NK-92 (cell line): ENCODE measurements around the gene CGB1.
"Not testable (repeated sequence)": the region's sequence is repeated elsewhere in the genome, so short reads cannot be mapped to it uniquely, and the experiment has no call there.

Source experiments
- DNase-seq: peaks from one replicate; lab custom pipeline; 2025; ENCODE audit not compliant: unreplicated experiment; lab: John Stamatoyannopoulos, UW

CGB1 gene

DNA sequence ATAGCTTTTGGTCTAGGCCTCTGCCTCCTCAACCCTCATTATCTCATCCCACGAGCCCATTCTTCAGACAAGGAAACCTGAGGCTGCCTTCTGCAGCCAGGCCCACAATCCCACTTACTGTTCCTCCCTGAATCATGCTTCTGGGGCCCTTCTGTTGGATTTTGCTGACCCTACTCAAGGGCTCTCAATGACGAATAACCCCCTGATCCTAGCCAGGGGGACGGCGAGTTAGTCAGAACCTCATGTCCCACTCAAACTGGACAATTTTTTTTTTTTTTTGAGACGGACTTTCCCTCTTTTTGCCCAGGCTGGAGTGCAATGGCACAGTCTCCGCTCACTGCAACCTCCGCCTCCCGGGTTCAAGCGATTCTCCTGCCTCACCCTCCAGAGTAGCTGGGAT is 14.6 kb downstream of the CGB1 start:
- DNase-seq = no peak

DNA sequence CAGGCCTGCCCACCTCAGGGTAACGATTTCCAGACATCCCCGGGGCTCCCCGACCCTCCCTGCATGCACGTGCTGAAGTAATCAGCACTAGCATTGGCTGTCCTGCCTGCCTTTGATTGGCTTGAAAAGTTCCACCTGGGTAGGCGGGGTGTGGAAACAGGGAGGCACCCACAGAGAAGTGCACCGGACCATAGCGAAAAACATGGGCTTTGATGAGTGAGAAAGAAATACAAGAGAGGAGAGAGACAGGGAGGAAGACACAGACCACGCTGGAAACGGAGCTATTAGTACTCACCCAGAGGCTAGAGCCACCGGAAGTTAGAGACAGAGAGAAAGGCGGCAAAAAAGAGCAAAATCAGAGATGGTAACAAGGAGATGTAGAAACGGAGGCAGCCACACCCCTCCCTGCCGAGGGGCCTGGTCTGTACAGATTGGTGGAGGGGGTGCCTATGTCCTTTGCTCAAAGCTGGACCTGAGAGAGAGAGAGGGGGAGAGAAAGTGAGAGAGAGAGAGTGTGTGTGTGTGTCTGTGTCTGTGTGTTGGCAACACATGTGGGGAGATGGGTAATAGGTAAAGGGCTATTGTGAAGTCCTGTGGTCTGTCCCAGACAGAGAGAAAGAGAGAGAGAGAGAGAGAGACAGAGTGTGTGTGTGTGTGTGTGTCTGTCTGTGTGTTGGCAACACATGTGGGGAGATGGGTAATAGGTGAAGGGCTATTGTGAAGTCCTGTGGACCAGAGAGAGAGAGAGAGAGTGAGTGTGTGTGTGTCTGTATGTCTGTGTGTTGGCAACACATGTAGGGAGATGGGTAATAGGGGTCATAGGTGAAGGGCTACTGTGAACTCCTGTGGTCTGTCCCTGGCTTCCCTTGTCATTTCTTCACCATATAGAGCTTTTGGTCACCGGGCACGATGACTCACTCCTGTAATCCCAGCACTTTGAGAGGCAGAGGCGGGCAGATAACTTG is 15.5 kb downstream of the CGB1 start:
- no peak for DNase-seq

DNA sequence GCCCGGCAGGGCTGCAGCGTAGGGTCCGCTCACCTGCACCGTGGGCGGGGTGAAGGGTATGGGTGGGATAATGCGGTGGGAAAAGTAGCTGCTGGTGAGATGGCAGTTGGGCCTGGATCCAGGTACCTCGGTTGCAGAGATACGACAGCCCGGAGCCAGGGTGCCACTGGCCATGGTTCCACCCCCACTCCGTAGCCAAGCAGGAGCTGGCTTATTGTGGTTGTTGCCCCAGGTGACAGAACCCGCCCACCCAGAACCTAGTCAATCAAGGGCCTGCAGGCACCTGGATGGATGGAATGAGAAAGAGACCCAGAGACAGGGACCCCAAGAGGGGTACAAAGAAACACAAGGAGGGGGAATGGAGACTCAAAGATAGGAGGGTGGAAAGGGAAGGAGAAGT is 16.4 kb downstream of the CGB1 start:
- DNase-seq = no peak

DNA sequence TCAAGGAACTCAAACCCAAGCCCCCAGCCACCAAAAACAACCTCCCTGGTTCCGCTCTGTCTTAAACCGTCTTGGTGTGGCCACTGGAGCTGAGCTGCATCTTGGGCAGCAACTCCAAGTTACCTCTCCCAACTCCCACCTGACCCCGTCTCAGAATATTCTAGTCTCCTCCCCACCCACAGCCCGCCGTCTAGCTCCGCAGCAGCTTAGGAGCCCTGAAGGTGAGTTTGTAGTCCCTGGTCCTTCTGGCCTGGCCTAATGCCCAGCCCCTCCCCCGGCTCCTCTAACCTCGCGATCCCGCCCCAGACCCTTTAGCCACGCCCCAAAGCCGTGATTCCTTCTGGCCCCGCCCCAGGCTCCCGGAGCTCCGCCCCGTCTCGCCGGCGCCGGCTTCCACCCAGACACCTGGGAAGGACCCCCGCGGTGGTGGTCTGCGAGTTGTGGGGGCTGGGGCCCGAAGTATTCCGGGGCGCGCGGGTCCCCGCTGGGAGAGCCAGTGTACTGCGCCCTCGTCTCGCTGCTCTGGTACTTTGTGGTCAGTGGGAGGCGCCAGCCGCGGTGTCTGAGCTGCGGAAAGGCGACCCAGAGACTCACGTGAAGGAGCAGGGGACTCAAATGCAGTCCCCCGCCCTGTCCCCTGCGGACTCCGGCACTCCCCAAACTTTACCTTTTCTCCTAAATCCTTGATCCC is 17.3 kb downstream of the CGB1 start:
- no peak for DNase-seq

DNA sequence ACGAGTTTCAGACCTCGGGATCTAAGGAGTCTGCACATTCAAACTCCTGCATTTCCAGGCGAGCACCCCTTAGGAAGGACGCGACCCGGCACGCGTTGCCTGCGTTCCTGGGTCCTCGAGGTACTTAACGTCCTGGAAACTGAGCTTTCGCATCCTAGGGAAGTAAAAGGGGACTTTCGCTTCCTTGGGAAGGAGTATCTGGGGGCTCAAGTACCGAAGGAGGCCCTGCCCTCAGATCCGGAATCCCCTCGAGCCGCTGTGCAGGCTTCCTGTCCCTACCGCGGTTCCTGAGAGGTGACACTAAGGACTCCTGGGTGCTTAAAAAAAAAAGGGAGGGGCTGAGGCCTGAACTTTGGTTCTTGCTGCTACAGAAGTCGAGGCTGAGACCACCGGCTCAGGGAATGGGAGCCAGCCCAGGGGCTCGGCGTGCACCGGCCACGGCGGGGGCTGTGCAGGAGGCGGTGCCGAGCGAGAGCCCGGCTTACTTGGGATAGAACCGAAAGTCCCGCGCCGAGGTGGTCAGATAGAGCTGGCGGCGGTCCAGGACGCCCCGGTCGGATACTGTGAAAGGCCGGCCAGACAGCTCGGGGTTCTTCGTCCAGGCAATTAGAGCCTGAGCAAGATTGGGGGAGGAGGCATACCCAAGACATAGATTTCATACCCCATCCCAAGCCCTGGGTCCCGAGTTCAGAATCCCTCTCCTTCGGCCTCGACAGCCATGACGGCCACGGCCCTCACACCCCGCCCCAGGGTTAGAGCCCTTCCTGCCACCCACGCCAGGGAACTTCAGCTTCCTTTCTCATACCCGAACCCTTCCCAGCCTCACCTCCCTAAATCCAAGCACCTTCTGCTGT is 18.1 kb downstream of the CGB1 start:
- not testable (repeated sequence) for DNase-seq

DNA sequence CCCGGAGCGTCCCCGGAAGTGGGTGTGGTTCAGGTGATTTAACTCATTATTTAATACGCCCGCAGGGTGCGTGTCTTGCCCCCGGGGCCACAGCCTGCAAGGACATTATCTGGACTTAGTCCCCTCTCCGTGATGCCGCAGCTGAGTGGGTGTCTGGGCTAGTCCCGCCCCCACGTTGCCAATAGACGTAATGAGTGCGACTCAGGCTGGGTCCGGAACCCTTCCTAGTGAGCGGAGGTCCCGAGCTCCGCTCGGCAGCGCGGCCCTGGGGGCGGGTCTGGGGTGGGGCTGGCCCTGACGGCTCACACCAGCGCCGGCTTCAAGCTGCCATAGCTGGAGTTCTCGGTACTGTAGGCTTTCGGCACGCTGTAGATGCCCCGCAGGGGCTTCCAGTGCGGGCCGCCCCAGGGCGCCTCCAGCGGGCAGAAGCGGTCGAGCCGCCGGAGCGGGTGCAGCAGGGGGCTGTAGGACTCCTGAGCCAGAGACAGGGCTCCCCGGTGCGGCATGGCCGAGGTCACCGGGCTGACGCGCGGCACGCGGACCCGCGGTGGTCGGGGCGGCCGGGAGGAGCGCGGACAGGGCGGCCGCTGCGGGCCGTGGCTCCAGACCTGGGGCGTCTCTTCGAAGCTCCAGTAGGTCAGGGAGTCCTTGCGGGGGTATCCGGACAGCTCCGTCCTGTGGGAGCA is 18.9 kb downstream of the CGB1 start:
- DNase-seq = no peak

DNA sequence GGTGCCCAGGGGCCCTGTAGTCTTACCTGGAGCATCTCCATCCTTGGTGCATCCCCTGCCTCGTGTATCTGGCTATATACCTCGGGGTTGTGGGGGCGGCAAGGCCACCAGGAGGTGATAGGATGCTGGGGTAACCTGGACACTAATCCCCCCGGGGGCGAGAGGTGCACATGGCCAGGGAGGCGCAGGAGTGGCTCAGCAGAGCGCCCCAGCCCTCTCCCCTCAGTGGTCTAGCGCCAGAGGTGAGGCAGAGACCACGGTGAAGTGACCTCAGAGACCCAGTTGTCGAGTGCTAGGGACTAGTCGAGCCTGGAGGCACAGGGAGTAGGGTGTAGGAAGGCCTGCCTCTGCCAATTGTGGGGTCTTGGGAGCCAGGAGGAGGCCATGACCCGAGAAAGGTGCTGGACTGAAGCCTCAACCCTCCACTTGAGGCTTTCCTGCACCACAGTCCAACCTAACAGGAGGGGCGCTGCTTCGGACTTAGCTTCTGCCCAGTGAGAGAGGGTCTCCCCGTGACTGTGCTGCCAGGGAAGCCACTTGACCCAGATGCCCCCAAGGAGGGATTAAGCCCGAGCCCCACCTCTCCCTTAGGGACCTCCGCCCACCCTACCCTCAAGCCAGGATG is 19.5 kb downstream of the CGB1 start, which contains the start of gene LHB:
TSS of gene LHB (minus strand) at position 51 of the 625 bp plus-strand sequence. CDS start at position 41, 10 bp downstream.
- DNase-seq = no peak

DNA sequence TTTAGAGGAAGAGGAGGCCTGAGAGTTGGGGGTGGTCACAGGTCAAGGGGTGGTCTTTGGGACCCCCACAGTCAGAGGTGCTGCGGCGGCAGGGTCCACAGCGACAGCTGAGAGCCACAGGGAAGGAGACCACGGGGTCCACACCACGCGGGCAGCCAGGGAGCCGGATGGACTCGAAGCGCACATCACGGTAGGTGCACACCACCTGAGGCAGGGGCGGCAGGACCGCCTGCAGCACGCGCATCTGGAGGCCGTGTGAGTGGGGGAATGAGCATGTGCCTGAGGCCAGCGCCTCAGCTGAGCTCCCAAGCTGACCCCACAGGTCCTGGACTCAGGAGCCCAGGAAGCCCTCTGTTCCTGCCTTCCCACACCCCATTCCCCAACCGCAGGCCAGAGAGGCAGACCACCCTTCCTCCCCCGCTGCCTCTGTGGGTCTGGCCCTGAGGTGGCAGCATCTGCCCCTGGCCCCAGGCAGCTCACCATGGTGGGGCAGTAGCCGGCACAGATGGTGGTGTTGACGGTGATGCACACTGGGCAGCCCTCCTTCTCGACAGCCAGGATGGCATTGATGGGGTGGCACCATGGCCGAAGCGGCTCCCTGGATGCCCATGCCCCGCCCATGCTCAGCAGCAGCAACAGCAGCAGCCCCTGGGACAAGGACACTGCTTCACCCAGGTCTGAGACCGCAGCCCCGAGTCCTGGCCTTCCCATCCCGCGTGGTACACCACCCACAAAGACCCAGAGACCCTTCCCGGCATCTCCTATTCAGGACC is 20.4 kb downstream of the CGB1 start:
- no peak for DNase-seq

DNA sequence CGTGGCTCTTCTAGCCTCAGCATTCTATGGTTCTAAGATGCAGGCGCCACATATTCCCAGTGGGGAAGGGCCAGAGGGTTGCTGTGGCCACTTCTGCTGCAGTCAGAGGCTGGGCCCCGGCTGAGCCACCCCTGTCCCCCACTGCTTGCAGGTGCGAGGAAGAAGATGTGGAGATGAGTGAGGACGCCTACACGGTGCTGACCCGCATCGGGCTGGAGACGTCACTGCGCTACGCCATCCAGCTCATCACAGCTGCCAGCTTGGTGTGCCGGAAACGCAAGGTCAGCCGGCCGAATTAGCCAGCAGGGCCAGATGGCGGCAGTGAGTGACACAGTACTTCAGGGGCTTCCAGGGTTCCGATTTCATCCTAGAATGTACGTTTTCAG is 21.8 kb downstream of the CGB1 start:
- no peak for DNase-seq

DNA sequence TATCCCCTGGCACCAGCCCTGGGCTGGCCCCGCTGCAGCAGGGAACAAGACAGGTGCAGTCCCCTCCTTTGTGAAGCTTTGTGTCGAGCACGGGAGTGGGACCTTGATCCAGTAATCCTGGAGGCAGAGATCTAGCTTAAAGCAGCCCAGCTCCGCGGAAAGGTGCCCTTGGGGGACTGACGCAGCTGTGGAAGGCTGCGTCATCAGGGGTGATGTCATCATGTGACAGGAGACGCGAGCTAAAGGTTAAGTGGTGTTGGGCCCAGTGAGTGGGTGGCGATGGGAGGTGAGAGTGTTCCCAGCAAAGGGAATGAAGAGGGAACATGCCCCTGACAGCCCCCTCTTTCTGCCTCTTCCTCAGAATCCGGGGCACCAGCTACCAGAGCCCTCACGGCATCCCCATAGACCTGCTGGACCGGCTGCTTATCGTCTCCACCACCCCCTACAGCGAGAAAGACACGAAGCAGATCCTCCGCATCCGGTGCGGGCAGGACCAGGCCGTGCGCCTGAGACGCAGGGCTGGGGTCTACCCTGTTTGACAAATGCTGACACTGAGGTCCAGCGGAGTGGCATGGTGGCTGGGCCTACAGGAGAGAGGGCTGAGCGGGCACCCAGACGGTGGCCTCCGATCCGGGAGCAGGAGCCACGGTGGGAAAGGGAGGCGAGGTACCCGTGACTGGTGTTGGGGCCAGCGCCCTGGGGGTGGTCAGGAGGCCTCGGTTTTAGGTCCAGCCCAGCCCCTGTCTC is 22.4 kb downstream of the CGB1 start:
- DNase-seq = no peak

DNA sequence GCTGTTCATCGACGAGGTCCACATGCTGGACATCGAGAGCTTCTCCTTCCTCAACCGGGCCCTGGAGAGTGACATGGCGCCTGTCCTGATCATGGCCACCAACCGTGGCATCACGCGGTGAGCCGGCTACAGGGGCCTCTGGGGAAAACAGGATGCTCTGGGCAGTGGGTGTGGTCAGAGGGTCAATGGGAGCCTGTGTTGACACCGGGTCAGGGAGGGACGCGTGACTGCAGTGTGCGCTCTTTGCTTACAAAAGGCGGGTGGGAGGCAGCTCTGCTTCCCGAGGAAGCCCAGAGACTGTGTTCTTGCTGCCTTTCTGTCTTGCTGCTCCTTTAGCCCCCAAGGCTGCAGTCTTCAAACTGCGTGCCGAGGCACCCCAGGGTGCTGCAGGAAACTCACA is 25.5 kb downstream of the CGB1 start:
- DNase-seq = no peak

DNA sequence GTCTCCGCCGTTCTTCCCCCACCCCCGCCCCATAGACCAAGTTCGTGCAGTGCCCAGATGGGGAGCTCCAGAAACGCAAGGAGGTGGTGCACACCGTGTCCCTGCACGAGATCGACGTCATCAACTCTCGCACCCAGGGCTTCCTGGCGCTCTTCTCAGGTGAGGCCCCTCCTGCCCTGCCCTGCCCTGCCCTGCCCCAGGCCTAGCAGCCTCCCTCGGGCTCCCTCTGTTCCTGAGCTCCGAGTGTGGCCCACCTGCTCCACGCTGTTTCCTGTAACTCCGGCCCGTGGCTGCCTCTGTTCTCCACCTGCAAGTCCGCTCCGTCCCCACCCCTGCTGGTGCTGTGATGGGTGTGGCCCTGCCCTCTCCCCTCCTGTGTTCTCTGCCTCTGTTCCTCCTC is 26.2 kb downstream of the CGB1 start:
- no peak for DNase-seq

DNA sequence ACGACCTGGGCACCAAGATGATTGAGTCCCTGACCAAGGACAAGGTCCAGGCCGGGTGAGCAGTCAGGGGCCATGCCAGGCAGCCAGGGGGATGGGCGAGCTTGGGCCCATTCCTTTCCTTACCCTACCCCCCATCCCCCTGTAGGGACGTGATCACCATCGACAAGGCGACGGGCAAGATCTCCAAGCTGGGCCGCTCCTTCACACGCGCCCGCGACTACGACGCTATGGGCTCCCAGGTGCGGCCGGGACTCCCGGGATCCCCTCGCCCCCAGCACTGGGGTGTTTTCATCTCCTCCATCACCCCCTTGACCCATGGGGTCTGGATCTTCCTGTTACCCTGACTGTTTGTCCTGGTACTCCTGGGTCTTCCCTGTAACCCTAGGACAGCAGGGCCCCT is 26.9 kb downstream of the CGB1 start:
- DNase-seq = no peak

DNA sequence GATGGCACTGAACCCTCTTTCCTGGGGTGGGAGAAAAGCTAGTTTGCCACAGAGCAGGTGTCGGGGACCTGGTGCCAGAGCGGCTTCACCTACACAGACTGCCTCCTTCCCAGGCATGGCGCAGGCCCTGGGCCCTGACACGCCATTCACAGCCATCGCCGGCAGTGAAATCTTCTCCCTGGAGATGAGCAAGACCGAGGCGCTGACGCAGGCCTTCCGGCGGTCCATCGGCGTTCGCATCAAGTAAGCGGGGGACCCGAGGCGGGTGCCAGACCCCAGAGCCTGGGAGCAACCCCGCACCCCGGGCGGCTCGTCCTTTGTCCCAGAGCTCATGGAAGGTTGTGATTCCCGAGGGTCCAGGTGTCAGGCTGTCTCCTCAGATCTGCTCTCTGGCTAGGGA is 29.8 kb downstream of the CGB1 start:
- DNase-seq = no peak

DNA sequence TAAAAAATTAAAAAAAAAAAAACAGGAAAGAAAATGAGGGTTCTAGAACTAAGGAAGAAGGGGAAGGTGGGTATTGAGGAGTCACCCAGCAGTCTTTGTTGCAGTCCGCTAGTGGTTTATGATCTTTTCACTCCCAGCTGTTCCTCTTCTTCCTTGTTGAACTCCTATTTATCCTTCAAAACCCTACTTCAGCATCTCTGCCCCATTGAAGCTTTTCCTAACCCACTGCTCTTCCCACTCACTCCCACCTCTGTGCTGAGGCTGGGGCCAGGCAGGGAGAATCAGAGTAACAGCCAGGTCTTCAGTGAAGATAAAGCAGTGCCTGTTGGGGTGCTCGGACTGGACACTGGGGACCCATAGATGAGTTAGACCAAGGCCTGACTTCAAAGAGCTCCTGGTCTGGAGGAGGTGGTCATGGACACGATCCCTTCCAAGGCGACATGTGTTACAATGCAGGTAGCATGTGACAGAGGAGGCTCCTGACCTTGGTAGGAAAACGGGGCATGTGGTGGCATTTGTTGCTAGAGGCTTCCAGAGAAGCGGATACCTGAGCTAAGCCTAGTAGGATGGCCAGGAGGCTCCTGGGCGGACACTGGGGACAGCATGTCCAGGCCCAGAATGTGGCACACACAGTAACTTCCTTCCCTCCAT is 31.6 kb downstream of the CGB1 start:
- DNase-seq = no peak

DNA sequence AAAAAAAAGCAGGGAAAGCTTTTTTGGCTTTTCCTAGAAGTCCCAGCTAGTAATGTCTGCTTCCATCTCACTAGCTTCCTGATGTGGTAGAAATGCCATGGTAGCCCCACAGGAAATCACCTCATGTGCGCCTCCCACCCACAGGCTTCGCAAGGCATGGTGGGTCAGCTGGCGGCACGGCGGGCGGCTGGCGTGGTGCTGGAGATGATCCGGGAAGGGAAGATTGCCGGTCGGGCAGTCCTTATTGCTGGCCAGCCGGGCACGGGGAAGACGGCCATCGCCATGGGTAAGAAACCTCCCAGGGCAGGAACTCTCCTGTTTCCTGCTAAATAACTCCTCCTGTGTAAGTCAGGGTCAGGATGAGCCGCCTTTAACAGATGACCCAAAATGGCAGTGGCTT is 32.6 kb downstream of the CGB1 start:
- no peak for DNase-seq

DNA sequence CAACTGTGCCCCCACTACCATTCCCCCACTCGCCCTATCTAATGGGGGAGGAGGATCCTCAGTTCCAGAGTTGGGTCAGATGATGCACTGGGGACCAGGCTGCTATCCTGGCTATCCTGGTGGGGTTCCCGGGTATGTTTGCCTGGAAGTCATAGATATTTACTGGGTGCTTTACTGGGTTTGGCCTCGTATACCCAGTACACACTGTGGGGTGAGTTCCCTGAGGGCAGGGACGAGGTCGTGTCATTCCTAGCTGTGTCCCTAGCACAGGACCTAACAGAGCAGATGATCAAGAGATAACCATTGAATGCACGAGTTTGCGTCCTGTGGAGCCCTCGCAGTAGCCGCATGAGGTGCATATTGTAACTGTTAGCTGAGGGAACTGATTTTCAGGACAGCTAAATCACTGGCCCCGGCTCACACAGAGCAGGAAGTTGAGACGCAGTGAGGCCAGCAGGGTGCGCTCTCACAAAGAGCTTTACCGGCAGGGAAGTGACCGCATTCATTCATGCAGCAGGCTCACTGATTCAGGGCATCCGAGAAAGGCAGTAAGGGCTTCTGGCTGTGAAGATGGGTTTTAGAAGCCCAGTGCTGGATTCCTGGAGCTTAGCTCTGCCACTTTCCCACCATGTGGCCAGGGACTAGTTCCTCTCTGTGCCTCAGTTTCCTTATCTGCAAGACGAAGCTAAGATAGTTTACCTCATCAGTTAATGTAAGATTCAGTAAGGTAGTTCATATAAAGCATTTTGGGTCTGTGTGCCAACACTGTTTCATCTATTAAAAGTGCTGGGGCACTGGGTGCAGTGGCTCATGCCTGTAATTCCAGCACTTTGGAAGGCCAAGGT is 37.0 kb downstream of the CGB1 start:
- no peak for DNase-seq
